Right renal cortex interstitium (tissue), 3 donors: ENCODE data around the gene EXOC6B. TPM values are rescaled to one million over a fixed set of nuclear protein-coding genes. Genes with fewer than 3 reads are reported as not detected.

ENCODE experiments used
- DNase-seq, 3 donors: peaks; one replicate each; pipeline ENCODE4 v3.0.0-alpha.2; 2013; ENCODE audit warnings: low read depth in 3 of 3, low spot score in 2 of 3
- polyA plus RNA-seq, 3 donors: library from polyadenylated mRNA; unstranded; fragments of 120-200 nt; gene quantifications; one replicate each; pipeline ENCODE4 v1.2.1, GENCODE V29; 2013; ENCODE audit not compliant: insufficient read length in 3 of 3

Gene EXOC6B
- polyA plus RNA-seq, 3 donors = 23.6 to 25.8 (median 24.0) TPM

GRCh38 chr2:72833084-72833714, 7.4 kb upstream of the EXOC6B start:
- no peak for DNase-seq

GRCh38 chr2:72830273-72830672, 4.4 kb upstream of the EXOC6B start:
- DNase-seq = no peak

GRCh38 chr2:72828840-72829507, 3.1 kb upstream of the EXOC6B start:
- no peak for DNase-seq

GRCh38 chr2:72827966-72828646, 2.3 kb upstream of the EXOC6B start:
- no peak for DNase-seq

GRCh38 chr2:72827487-72827886, 1.7 kb upstream of the EXOC6B start:
- DNase-seq = no peak

GRCh38 chr2:72826156-72826477, 284 bp upstream of the EXOC6B start:
- DNase-seq = no peak

GRCh38 chr2:72824224-72824842, 1.5 kb downstream of the EXOC6B start:
- no peak for DNase-seq

GRCh38 chr2:72822794-72823193, 3.0 kb downstream of the EXOC6B start:
- no peak for DNase-seq

GRCh38 chr2:72821983-72822382, 3.9 kb downstream of the EXOC6B start:
- DNase-seq = no peak

GRCh38 chr2:72821118-72821517, 4.7 kb downstream of the EXOC6B start:
- no peak for DNase-seq

GRCh38 chr2:72819501-72819900, 6.3 kb downstream of the EXOC6B start:
- DNase-seq = no peak

GRCh38 chr2:72815655-72816278, 10.1 kb downstream of the EXOC6B start:
- no peak for DNase-seq

GRCh38 chr2:72813841-72814240, 12.0 kb downstream of the EXOC6B start:
- no peak for DNase-seq

- no peak for DNase-seq
Measured at GRCh38 chr2:72810165-72810564, 15.7 kb downstream of the EXOC6B start.

GRCh38 chr2:72809095-72809494, 16.7 kb downstream of the EXOC6B start:
- DNase-seq = no peak

- no peak for DNase-seq
Measured at GRCh38 chr2:72806280-72806945, 19.4 kb downstream of the EXOC6B start.

GRCh38 chr2:72803626-72804320, 22.1 kb downstream of the EXOC6B start:
- DNase-seq = no peak

GRCh38 chr2:72803151-72803550, 22.7 kb downstream of the EXOC6B start:
- DNase-seq = no peak

- DNase-seq = no peak
Measured at GRCh38 chr2:72800492-72800891, 25.3 kb downstream of the EXOC6B start.

GRCh38 chr2:72797740-72798139, 28.1 kb downstream of the EXOC6B start:
- no peak for DNase-seq
